Epithelial cell of proximal tubule (primary cell): ENCODE results near the gene RABGAP1. TPM values are rescaled to one million over a fixed set of nuclear protein-coding genes. Genes with fewer than 3 reads are reported as not detected.

ENCODE experiments used
- DNase-seq: peaks from one replicate; pipeline ENCODE4 v3.0.0-alpha.2; 2011; ENCODE audit warnings: low read depth
- H3K4me3 ChIP-seq: 2 replicates; pipeline ENCODE4 v1.5.1; 2011; ENCODE audit warnings: low read depth, mild to moderate bottlenecking, low read length
- CTCF ChIP-seq: conservative IDR thresholded peaks from 2 replicates; pipeline ENCODE4 v1.5.1; 2012; ENCODE audit warnings: low read depth, mild to moderate bottlenecking, low read length
- total RNA-seq: library from RNA; depleted of rRNA; stranded (reverse); fragments of >200 nt; gene quantifications from 2 replicates; pipeline ENCODE4 v1.2.3, GENCODE V29; 2015

Gene RABGAP1
- total RNA-seq, 1 donor from 2014 or later: 13.1 TPM

DNA sequence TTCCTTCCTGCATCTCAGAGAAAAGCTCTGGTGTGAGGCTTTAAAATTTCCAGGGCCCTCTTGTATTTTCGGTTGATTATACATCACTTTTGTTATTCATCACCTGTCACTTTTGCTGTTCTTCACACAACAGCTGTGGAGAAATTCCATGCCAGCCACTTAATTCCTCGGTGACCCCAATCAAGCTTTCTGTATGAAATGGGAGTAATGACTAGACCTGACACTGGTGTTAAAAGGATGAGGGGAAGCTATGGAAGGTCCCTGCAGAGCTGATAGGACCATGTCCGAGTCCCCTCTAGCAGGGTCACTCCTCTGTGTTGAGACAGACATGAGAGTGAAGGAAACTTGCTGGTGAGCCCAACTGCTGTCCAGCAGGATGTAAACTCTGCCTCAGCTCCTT lies 152.3 kb downstream of the RABGAP1 start:
- no peak for DNase-seq

GRCh38 chr9:123096987-123097386 lies 156.2 kb downstream of the RABGAP1 start:
- DNase-seq: no peak
- no peak for TF ChIP-seq CTCF
- no peak overlapping the region for H3K4me3 ChIP-seq

More for the DNA sequence above, 152.3 kb downstream of the RABGAP1 start:
- no peak for TF ChIP-seq CTCF
- H3K4me3 ChIP-seq: no peak overlapping the region

DNA sequence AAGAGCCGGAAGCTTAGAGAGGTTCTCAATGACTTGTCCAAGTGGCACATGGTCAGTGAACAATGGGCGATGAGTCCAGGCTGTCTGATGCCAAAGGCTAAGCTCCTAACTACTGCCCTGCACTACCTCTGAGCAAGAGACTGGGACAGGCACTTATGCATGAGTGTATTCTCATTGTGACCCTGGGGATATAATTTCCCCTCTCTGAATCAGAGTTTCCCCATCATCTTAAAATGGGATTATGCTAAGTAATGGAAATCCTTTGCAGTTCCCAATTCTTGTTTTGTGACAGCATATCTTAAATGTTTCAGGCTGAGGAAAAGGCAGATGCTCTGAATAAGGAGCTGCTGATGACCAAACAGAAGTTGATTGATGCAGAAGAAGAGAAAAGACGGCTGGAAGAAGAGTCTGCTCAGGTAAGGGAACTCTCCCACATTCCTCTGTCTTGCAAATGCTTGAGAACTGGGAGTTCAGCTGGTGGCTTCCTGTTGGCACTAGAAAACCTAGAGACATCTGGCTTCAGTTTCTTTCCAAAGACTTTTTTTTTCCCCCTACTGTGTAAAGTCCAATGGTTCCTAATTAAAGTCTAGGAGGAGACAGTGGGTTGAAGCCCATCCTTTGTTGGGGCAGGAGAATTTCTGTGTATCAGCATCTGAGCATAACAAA lies 156.7 kb downstream of the RABGAP1 start:
- no peak for DNase-seq
- no peak overlapping the region for H3K4me3 ChIP-seq
- TF ChIP-seq CTCF: no peak

GRCh38 chr9:123098096-123098459 lies 157.3 kb downstream of the RABGAP1 start:
- no peak for DNase-seq
- TF ChIP-seq CTCF: no peak
- H3K4me3 ChIP-seq: no peak overlapping the region

GRCh38 chr9:123099042-123099441 lies 158.2 kb downstream of the RABGAP1 start:
- no peak for DNase-seq
- no peak overlapping the region for H3K4me3 ChIP-seq
- no peak for TF ChIP-seq CTCF

- no peak for TF ChIP-seq CTCF
- H3K4me3 ChIP-seq: no peak overlapping the region
- no peak for DNase-seq
These were observed 158.7 kb downstream of the RABGAP1 start for GRCh38 chr9:123099548-123099947.
